22Rv1 (cell line): ENCODE data around the gene SQOR.

Experiments
- CTCF ChIP-seq: fragments of 450-650 bp; IDR thresholded peaks from 2 replicates; pipeline ENCODE4 v1.5.1; 2017; ENCODE audit warnings: mild to moderate bottlenecking
- ZFX ChIP-seq: fragments of 450-650 bp; IDR thresholded peaks from 2 replicates; pipeline ENCODE4 v1.6.1; 2017; ENCODE audit warnings: antibody characterized with exemption, borderline replicate concordance

GRCh38 chr15:45664451-45664850 is 29.6 kb downstream of the SQOR start:
- TF ChIP-seq CTCF (no peak), ZFX (no peak)
